H1 (cell line): Measurements from ENCODE around the gene SHCBP1. TPM values are rescaled to one million over a fixed set of nuclear protein-coding genes. Genes with fewer than 3 reads are reported as not detected.

Experiments used
- CTCF ChIA-PET: fragments of 300-600 bp; sonication (Branson Sonifier 250); formaldehyde crosslinking; loops from one replicate; lab custom pipeline; 2021; ENCODE audit not compliant: partially characterized antibody; lab: Charles Lee
- POLR2A ChIA-PET: fragments of 300-600 bp; sonication (Branson Sonifier 250); formaldehyde crosslinking; loops from one replicate; lab custom pipeline; 2021; ENCODE audit warnings: inconsistent platforms; ENCODE audit not compliant: partially characterized antibody; lab: Charles Lee
- DNase-seq, 2 experiments: peaks; one replicate each; pipeline versions ENCODE4 v3.0.0 to v3.0.0-alpha.2; 2010 to 2022; ENCODE audit warnings: low spot score in 2 of 2, low read depth in 1 of 2, mixed read lengths in 1 of 2
- FAIRE-seq: peaks from 2 replicates; lab custom pipeline; 2011; peaks lifted over from hg19 to GRCh38; lab: Jason Lieb, UNC
- H2AFZ ChIP-seq: 2 replicates; pipeline ENCODE4 v1.8.1; 2012; ENCODE audit warnings: low read length, inconsistent platforms
- H2AK5ac ChIP-seq: 2 replicates; pipeline ENCODE4 v1.6.1; 2013; ENCODE audit warnings: low read depth, low read length
- H2BK120ac ChIP-seq: replicated peaks from 2 replicates; pipeline ENCODE3; 2013; ENCODE audit warnings: low read depth, low read length, inconsistent platforms
- H2BK12ac ChIP-seq: 2 replicates; pipeline ENCODE4 v1.6.1; 2013; ENCODE audit warnings: low read depth, low read length
- H2BK15ac ChIP-seq: 2 replicates; pipeline ENCODE4 v1.6.1; 2013; ENCODE audit warnings: low read length
- H2BK20ac ChIP-seq: 2 replicates; pipeline ENCODE4 v1.6.1; 2013; ENCODE audit warnings: low read length
- H2BK5ac ChIP-seq: 2 replicates; pipeline ENCODE4 v1.6.1; 2013; ENCODE audit warnings: low read depth, low read length
- H3K14ac ChIP-seq: 2 replicates; pipeline ENCODE4 v1.6.1; 2013; ENCODE audit warnings: inconsistent platforms; ENCODE audit not compliant: insufficient read length
- H3K18ac ChIP-seq: 2 replicates; pipeline ENCODE4 v1.6.1; 2013; ENCODE audit warnings: low read length; ENCODE audit errors: extremely low read depth
- H3K23ac ChIP-seq: 2 replicates; pipeline ENCODE4 v1.6.1; 2013; ENCODE audit warnings: inconsistent platforms; ENCODE audit not compliant: insufficient read length
- H3K23me2 ChIP-seq: 2 replicates; pipeline ENCODE4 v1.6.1; 2013; ENCODE audit warnings: low read depth, low read length
- H3K27ac ChIP-seq: 2 replicates; pipeline ENCODE4 v1.6.1; 2011; ENCODE audit warnings: low read depth, low read length, inconsistent platforms
- H3K27me3 ChIP-seq, 4 experiments: replicated peaks in 1 of 4; 1 replicate in 1 of 4; 2 replicates in 3 of 4; pipeline versions ENCODE4 v1.6.1 to v1.8.1; 2011 to 2013; ENCODE audit warnings: low read length in 3 of 4, mild to moderate bottlenecking in 3 of 4, inconsistent platforms in 2 of 4, mixed read lengths in 2 of 4, moderate library complexity in 1 of 4; ENCODE audit not compliant: control insufficient read depth in 3 of 4, insufficient read depth in 3 of 4; ENCODE audit errors: extremely low read depth in 1 of 4
- H3K36me3 ChIP-seq, 4 experiments: 2 replicates each; pipeline versions ENCODE4 v1.6.1 to v1.8.1; 2011 to 2013; ENCODE audit warnings: mild to moderate bottlenecking in 4 of 4, low read length in 3 of 4, moderate library complexity in 2 of 4, control low read depth in 1 of 4, inconsistent platforms in 1 of 4; ENCODE audit not compliant: insufficient read depth in 4 of 4, control insufficient read depth in 2 of 4
- H3K4ac ChIP-seq: replicated peaks from 2 replicates; pipeline ENCODE3; 2013; ENCODE audit warnings: low read length, low read depth, mixed read lengths, inconsistent platforms; ENCODE audit not compliant: insufficient read length
- H3K4me1 ChIP-seq, 4 experiments: replicated peaks in 1 of 4; 1 replicate in 1 of 4; 2 replicates in 3 of 4; pipeline versions ENCODE4 v1.6.1 to v1.8.1; 2011 to 2013; ENCODE audit warnings: low read length in 3 of 4, inconsistent platforms in 2 of 4, mixed read lengths in 1 of 4; ENCODE audit not compliant: insufficient read depth in 4 of 4, control insufficient read depth in 3 of 4
- H3K4me2 ChIP-seq, 2 experiments: 2 replicates each; pipeline versions ENCODE4 v1.6.1 to v1.8.1; 2011 to 2013; ENCODE audit warnings: low read depth in 2 of 2, low read length in 2 of 2, control low read depth in 1 of 2, inconsistent platforms in 1 of 2, mild to moderate bottlenecking in 1 of 2; ENCODE audit not compliant: insufficient read depth in 1 of 2
- H3K4me3 ChIP-seq, 4 experiments: fragments of 200-600, 300-600 bp in 1 of 4; sonication (generic), shearing (Covaris generic), sonication (Bioruptor Twin) in 1 of 4; 2 replicates each; pipeline versions ENCODE4 v1.5.1 to v1.8.1; 2011 to 2016; ENCODE audit warnings: low read length in 4 of 4, low read depth in 3 of 4, control low read depth in 2 of 4, inconsistent platforms in 2 of 4, mild to moderate bottlenecking in 2 of 4, mixed read lengths in 1 of 4, moderate library complexity in 1 of 4; ENCODE audit not compliant: insufficient read depth in 2 of 4; ENCODE audit errors: extremely low read depth in 1 of 4
- H3K56ac ChIP-seq: replicated peaks from 2 replicates; pipeline ENCODE3; 2013; ENCODE audit warnings: low read depth, mild to moderate bottlenecking, mixed read lengths, low read length, inconsistent platforms; ENCODE audit not compliant: insufficient read length
- H3K79me1 ChIP-seq: 2 replicates; pipeline ENCODE4 v1.6.1; 2013; ENCODE audit warnings: low read depth, low read length, control low read depth
- H3K79me2 ChIP-seq, 2 experiments: 2 replicates each; pipeline versions ENCODE4 v1.6.1 to v1.8.1; 2012 to 2013; ENCODE audit warnings: low read length in 2 of 2, mild to moderate bottlenecking in 2 of 2, inconsistent platforms in 1 of 2; ENCODE audit not compliant: insufficient read depth in 2 of 2, control insufficient read depth in 1 of 2
- H3K9ac ChIP-seq, 4 experiments: replicated peaks in 1 of 4; 1 replicate in 1 of 4; 2 replicates in 3 of 4; pipeline versions ENCODE4 v1.6.1 to v1.8.1; 2011 to 2013; ENCODE audit warnings: low read depth in 3 of 4, low read length in 3 of 4, control low read depth in 2 of 4, mild to moderate bottlenecking in 2 of 4, moderate library complexity in 2 of 4, inconsistent platforms in 1 of 4; ENCODE audit errors: extremely low read depth in 1 of 4
- H3K9me3 ChIP-seq, 2 experiments: 2 replicates each; pipeline versions ENCODE4 v1.6.1 to v1.8.1; 2012 to 2013; ENCODE audit warnings: mild to moderate bottlenecking in 2 of 2, moderate library complexity in 2 of 2, control low read depth in 1 of 2, inconsistent platforms in 1 of 2, low read depth in 1 of 2, low read length in 1 of 2, mixed read lengths in 1 of 2; ENCODE audit not compliant: insufficient read depth in 2 of 2
- H4K20me1 ChIP-seq, 2 experiments: replicated peaks in 1 of 2; 2 replicates each; pipeline versions ENCODE3 to v1.8.1; 2011 to 2013; ENCODE audit warnings: inconsistent platforms in 2 of 2, low read length in 2 of 2, mild to moderate bottlenecking in 1 of 2; ENCODE audit not compliant: insufficient read depth in 2 of 2, control insufficient read depth in 1 of 2
- H4K5ac ChIP-seq: 2 replicates; pipeline ENCODE4 v1.6.1; 2013; ENCODE audit warnings: low read length, low read depth, mixed read lengths, inconsistent platforms; ENCODE audit not compliant: insufficient read length
- H4K8ac ChIP-seq: 2 replicates; pipeline ENCODE4 v1.8.0; 2013; ENCODE audit warnings: mild to moderate bottlenecking, moderate library complexity, low read length, inconsistent platforms; ENCODE audit not compliant: insufficient read depth; ENCODE audit errors: extremely low read depth
- H4K91ac ChIP-seq: replicated peaks from 2 replicates; pipeline ENCODE3; 2013; ENCODE audit warnings: low read length, mixed read lengths, inconsistent platforms; ENCODE audit not compliant: insufficient read length
- ASH2L ChIP-seq: fragments of 200-600, 300-600 bp; sonication (generic); IDR thresholded peaks from one replicate; pipeline ENCODE4 v1.7.1; 2017; ENCODE audit warnings: low read length
- CBX8 ChIP-seq: fragments of 300-800, 300-1000 bp; sonication (generic); IDR thresholded peaks from 2 replicates; pipeline ENCODE4 v1.7.1; 2016; ENCODE audit warnings: low read depth, low read length, borderline replicate concordance
- CHD2 ChIP-seq: IDR thresholded peaks from 2 replicates; pipeline ENCODE4 v1.6.1; 2012; ENCODE audit warnings: low read length, improper control_type of control experiment
- CTBP2 ChIP-seq: IDR thresholded peaks from 2 replicates; pipeline ENCODE4 v1.7.0; 2011; ENCODE audit warnings: borderline replicate concordance, mild to moderate bottlenecking, moderate library complexity, mixed read lengths, low read length; ENCODE audit not compliant: insufficient read depth, insufficient read length
- EGR1 ChIP-seq: IDR thresholded peaks from 2 replicates; pipeline ENCODE4 v1.6.1; 2011; ENCODE audit warnings: low read depth, low read length, borderline replicate concordance
- FOSL1 ChIP-seq: IDR thresholded peaks from 2 replicates; pipeline ENCODE4 v1.6.1; 2011; ENCODE audit warnings: mild to moderate bottlenecking, low read depth, low read length, moderate library complexity; ENCODE audit not compliant: insufficient read depth
- JUND ChIP-seq: IDR thresholded peaks from 2 replicates; pipeline ENCODE4 v1.6.1; 2011; ENCODE audit warnings: mild to moderate bottlenecking, improper control_type of control experiment, low read length
- POLR2A ChIP-seq, 2 experiments: IDR thresholded peaks; 1 replicate in 1 of 2; 2 replicates in 1 of 2; pipeline ENCODE4 v1.6.1; 2011; ENCODE audit warnings: low read depth in 2 of 2, low read length in 2 of 2, mild to moderate bottlenecking in 2 of 2; ENCODE audit errors: control extremely low read depth in 1 of 2
- RBBP5 ChIP-seq: IDR thresholded peaks from 2 replicates; pipeline ENCODE4 v1.7.1; 2012; ENCODE audit warnings: low read depth, mild to moderate bottlenecking, inconsistent platforms, low read length, moderate library complexity, borderline replicate concordance
- SAP30 ChIP-seq: fragments of 300-600 bp; sonication (generic); IDR thresholded peaks from 2 replicates; pipeline ENCODE4 v1.7.1; 2012; ENCODE audit warnings: low read length, moderate library complexity, mild to moderate bottlenecking, inconsistent platforms; ENCODE audit not compliant: insufficient read depth, insufficient replicate concordance
- TBP ChIP-seq: IDR thresholded peaks from 2 replicates; pipeline ENCODE4 v1.6.1; 2011; ENCODE audit warnings: low read depth, low read length, improper control_type of control experiment
- WGBS, 2 experiments: shearing (Covaris generic) in 1 of 2; methylation state at CpG; one replicate each; pipeline versions ENCODE4 v1.1.6 to v1.1.7; 2013 to 2015; ENCODE audit warnings: low lambda C conversion rate in 2 of 2, mixed read lengths in 2 of 2, inconsistent platforms in 1 of 2, low coverage in 1 of 2, missing lambda C conversion rate in 1 of 2; ENCODE audit not compliant: insufficient replicate concordance in 2 of 2, insufficient coverage in 1 of 2, insufficient read length in 1 of 2; ENCODE audit errors: extremely low coverage in 1 of 2, missing lambda C conversion rate in 1 of 2; 5-methylcytosine and 5-hydroxymethylcytosine counted together
- polyA plus RNA-seq, 7 experiments: library from polyadenylated mRNA; depleted of rRNA in 3 of 7; stranded (reverse) in 5 of 7; unstranded in 2 of 7; fragments of >200 nt in 5 of 7; fragments of 200-250 nt in 2 of 7; gene quantifications; 1 replicate in 5 of 7; 2 replicates in 1 of 7; 4 replicates in 1 of 7; pipeline versions ENCODE4 v1.2.1 to v1.2.3, GENCODE V29; 2011 to 2013; ENCODE audit warnings: missing spikeins in 2 of 7, mixed read lengths in 2 of 7
- total RNA-seq: library from RNA; stranded (reverse); fragmentation: NEBNext Ultra II Directional; extraction: Animal tissue kit (Norgen Biotek cat#: 25700); gene quantifications from 2 replicates; pipeline ENCODE4 v1.2.1, GENCODE V29; 2021
- TF ChIP-seq, protein P1 (sequence below): IDR thresholded peaks from 2 replicates; pipeline ENCODE4 v1.6.1; 2012; ENCODE audit warnings: inconsistent platforms

SHCBP1 gene
- total and polyA plus RNA-seq, 2 of the 8 experiments (the other 6 are each of a cell fraction or from before 2014, with no cell fraction given) = 5.7 to 14.8 TPM

DNA sequence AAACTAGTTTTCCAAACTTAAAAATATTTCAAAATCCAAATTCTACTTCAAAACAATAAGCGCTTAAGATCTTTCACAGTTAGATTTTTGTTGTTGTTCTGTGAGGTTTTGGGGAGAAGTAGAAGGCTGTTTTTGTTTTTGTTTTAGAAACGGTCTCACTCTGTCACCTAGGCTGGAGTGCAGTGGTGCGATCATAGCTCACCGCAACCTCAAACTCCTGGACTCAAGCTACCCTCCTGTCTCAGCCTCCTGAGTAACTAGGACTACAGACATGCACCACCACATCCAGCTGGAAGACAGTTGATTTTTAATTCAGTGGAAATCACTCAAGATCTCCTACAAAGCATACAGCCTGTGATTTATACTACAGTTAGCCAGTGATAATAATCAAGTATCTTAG is 2.7 kb downstream of the SHCBP1 start:
- H3K79me1 ChIP-seq = peaks cover 2% of the 10 kb centered on the region; the same call in 1 of the 2 replicates
- H4K91ac ChIP-seq = no peak overlapping the region
- H3K56ac ChIP-seq = no peak overlapping the region
- FAIRE-seq = no peak
- H4K8ac ChIP-seq = no peak overlapping the region
- no peaks in the 10 kb centered on the region for H3K9me3 ChIP-seq
- peaks cover 0 to 5% of the 10 kb centered on the region in 2 experiments for H4K20me1 ChIP-seq
- ChIA-PET POLR2A (no interaction called here), CTCF (interaction anchor here (0.8 kb wide), 1 partner anchor 59 kb away, joined by 5 read pairs; no protein-coding TSS in a partner anchor)
- no peaks in the 10 kb centered on the region for H3K4me1 ChIP-seq
- H3K23me2 ChIP-seq = no peaks in the 10 kb centered on the region; the same call in 1 of the 2 replicates
- no peak overlapping the region for H2BK15ac ChIP-seq
- H2AK5ac ChIP-seq = no peak overlapping the region
- DNase-seq = no peak
- H3K27ac ChIP-seq = no peak overlapping the region
- H3K27me3 ChIP-seq = no peaks in the 10 kb centered on the region
- H3K4me2 ChIP-seq = no peak overlapping the region
- H3K79me2 ChIP-seq = peaks cover 0 to 22% of the 10 kb centered on the region in 2 experiments; a peak in 3 of 4 replicates
- H3K4me3 ChIP-seq = no peak overlapping the region
- no peak overlapping the region for H3K9ac ChIP-seq
- 93% methylated on average over 4 of the region's 4 CpGs; no CpG with 5 or more reads in 1 of the 2 experiments for WGBS, 2 experiments
- no peak overlapping the region for H2BK12ac ChIP-seq
- H4K5ac ChIP-seq = no peak overlapping the region
- H3K4ac ChIP-seq = no peak overlapping the region
- H3K14ac ChIP-seq = no peak overlapping the region
- H2BK20ac ChIP-seq = no peak overlapping the region
- H3K36me3 ChIP-seq = peaks cover 6 to 30% (median 25%) of the 10 kb centered on the region in 4 experiments; a peak in 7 of 8 replicates
- H3K18ac ChIP-seq = no peak overlapping the region
- H2AFZ ChIP-seq = no peak overlapping the region
- H2BK120ac ChIP-seq = no peak overlapping the region
- H3K23ac ChIP-seq = no peak overlapping the region
- H2BK5ac ChIP-seq = no peak overlapping the region
- TF ChIP-seq FOSL1 (no peak), ASH2L (no peak), CBX8 (no peak), JUND (no peak), CTBP2 (no peak), SAP30 (no peak), TBP (no peak), POLR2A (IDR thresholded peaks at IDR 0.05; ENCODE audit: control extremely low read depth in 1 of 2, low read depth in 2 of 2, low read length in 2 of 2) (no peak), RBBP5 (no peak), EGR1 (no peak), CHD2 (no peak)
- TF ChIP-seq, protein P1, sequence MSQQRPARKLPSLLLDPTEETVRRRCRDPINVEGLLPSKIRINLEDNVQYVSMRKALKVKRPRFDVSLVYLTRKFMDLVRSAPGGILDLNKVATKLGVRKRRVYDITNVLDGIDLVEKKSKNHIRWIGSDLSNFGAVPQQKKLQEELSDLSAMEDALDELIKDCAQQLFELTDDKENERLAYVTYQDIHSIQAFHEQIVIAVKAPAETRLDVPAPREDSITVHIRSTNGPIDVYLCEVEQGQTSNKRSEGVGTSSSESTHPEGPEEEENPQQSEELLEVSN = no peak
